ENCODE results near the gene HIP1R.
"Not testable (repeated sequence)": the region's sequence is repeated elsewhere in the genome, so short reads cannot be mapped to it uniquely, and the experiment has no call there.

HIP1R gene

GRCh38 chr12:122834921-122835749 lies at the start of gene HIP1R:
HIP1R (plus strand) TSS chr12:122835457; CDS start chr12:122835551, 94 bp downstream.
- peak; percentile 60 for DNase-seq (ENCODE audit: low spot score)

- DNase-seq (ENCODE audit: low spot score) = no peak
These were observed 49.8 kb upstream of the HIP1R start for GRCh38 chr12:122785503-122785902.

- DNase-seq (ENCODE audit: low spot score) = no peak
These were observed 46.9 kb upstream of the HIP1R start for GRCh38 chr12:122788387-122788786.

GRCh38 chr12:122789637-122790036 lies 45.6 kb upstream of the HIP1R start:
- DNase-seq (ENCODE audit: low spot score) = no peak

DNA sequence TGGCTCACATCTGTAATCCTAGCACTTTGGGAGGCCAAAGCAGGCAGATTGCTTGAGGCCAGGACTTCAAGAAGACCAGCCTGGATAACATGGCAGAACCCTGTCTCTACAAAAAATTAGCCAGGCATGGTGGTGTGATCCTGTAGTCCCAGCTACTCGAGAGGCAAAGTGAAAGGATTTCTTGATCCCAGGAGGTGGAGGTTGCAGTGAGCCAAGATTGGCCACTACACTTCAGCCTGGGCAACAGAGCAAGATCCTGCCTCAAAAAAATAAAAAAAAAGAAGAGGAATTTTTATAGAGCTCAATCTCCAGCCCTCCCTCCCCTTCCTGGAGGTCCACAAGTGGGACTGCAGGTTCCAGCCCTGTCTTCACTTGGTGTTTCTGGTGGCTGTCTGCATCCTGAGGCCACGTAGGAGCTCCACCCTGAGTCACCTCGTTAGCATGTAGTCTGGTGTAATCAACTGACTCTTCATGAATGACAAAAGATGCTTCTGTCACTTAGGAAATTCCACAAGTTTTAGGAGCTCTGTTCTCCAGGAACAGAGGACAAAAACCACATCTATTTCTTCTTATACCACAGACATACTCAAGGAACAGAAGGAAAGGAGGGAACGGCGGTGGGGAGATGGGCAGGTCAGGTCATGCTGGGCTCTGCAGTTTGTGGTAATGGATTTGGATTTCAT lies 44.7 kb upstream of the HIP1R start:
- no peak for DNase-seq (ENCODE audit: low spot score)

DNA sequence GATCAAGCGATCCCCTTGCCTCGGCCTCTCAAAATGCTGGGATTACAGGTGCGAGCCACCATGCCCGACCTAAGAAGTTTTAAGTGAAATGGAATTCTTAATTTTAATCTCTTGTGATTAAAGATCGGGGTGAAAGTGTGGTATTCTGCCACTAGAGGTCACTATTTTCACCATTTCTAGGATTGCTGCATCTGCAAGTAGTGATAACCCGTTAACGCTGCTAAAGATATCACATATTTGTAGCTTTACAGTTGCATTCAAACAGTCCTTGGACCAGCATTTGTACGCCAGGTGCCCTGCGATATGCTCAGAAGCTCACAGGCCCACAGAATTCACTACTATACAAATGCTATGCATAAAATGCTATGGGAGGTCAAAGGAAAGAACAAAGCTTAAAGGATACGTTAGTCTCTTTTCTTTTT lies 41.6 kb upstream of the HIP1R start:
- DNase-seq (ENCODE audit: low spot score) = peak; percentile 59

GRCh38 chr12:122795807-122796206 lies 39.5 kb upstream of the HIP1R start:
- no peak for DNase-seq (ENCODE audit: low spot score)

- no peak for DNase-seq (ENCODE audit: low spot score)
These were observed 35.5 kb upstream of the HIP1R start for GRCh38 chr12:122799641-122800243.

DNA sequence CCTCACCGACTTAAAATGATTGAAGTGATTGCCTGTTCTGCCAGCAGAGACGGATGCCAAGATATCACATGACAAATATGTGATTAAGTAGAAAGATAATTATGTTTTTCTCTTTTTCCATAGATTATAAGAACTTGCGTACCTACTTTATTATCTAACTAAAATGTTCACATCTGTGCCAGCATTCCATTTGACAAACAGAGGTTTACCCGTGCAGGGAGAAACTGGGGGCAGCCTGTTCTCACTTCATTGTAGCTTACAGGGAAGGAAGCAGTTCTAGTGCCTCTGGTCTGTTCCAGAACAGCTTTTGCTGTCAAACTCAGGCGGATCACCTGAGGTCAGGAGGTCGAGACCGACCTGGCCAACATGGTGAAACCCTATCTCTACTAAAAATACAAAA lies 31.3 kb upstream of the HIP1R start:
- DNase-seq (ENCODE audit: low spot score) = no peak

GRCh38 chr12:122804957-122805356 lies 30.3 kb upstream of the HIP1R start:
- not testable (repeated sequence) for DNase-seq (ENCODE audit: low spot score)

- no peak for DNase-seq (ENCODE audit: low spot score)
These were observed 27.6 kb upstream of the HIP1R start for GRCh38 chr12:122807651-122808050.

DNA sequence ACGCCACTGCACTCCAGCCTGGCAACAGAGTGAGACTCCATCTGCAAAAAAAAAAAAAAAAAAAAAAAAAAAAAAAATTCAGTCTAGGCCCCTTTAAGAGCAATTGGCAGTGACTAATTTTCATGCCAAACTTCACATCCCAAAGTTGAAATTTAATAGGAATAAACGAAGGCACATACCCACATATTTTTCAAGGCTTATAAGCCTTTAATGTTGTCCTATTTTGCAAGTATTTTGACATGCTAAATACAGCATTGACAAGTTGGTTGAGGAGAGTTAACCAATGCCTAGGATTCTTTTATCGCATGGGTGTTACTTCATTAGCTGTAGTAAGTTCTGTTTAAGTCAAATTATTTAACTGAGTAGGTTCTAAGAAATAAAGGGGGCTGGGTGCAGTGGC lies 23.5 kb upstream of the HIP1R start:
- DNase-seq (ENCODE audit: low spot score) = no peak

GRCh38 chr12:122813310-122813713 lies 21.9 kb upstream of the HIP1R start:
- DNase-seq (ENCODE audit: low spot score) = no peak

DNA sequence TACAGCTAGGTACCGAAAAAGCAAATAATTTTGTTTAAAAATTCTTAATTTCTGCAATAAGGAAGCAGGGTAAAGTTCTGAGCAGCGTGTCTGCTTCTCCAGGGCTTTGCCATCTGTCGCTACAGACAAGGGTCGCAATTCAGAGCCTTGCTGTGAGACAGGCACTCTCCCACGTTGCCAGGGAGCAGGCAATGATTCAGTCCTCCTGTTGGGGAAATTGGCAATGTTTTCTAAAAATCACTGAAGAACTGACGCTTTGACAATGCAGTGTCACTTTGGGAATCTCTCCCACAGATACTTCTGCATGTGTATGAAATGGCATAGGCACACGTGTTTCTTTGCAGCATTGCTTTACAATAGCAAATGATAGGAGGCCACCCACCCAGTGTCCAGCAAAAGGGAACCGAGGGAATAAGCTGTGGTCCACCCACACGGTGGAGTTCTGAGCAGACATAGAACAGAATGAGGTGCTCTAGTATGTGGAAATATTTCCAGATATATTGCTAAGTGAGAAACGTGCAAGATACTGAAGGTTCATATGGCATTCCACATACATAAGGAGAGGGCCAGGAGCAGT lies 16.0 kb upstream of the HIP1R start:
- DNase-seq (ENCODE audit: low spot score) = no peak

DNA sequence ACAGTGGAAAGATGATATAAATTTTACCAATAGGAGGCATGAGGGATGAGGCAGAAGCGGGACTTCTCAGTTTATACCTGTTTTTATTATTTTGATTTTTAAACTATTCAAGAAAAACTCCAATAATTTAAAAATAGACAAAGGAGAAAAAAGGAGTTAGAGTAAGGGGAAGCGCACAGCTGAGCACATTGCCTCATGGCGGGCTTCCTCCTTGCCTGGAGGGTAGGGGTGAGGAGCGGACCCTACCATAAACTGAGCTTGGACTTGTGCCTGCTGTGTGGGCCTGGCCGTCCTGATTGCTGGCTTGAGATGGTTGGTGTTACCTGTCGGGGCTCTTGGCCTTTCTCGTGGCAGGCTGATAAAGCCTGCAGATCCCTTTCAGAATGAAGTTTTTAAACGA lies 15.1 kb upstream of the HIP1R start:
- DNase-seq (ENCODE audit: low spot score) = no peak

- no peak for DNase-seq (ENCODE audit: low spot score)
These were observed 14.4 kb upstream of the HIP1R start for GRCh38 chr12:122820838-122821271.

DNA sequence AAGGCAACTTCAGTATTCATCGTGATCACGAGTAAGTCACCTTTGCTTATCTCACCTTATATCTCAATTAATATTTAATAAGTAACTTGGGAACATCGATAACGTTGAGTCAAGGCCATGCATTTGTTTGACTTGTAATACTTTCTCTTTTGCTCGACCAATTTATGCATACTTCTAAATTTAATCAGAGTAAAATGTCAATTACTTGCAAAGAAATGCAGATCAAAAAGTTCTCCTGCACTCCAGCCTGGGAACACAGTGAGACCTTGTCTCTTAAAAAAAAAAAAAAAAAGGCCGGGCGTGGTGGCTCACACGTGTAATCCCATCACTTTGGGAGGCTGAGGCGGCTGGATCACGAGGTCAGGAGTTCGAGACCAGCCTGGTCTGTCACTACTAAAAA lies 11.8 kb upstream of the HIP1R start:
- DNase-seq (ENCODE audit: low spot score) = no peak

GRCh38 chr12:122825773-122826724 lies 9.2 kb upstream of the HIP1R start:
- peak; percentile 50 for DNase-seq (ENCODE audit: low spot score)

GRCh38 chr12:122827258-122827657 lies 8.0 kb upstream of the HIP1R start:
- peak; percentile 50 for DNase-seq (ENCODE audit: low spot score)

DNA sequence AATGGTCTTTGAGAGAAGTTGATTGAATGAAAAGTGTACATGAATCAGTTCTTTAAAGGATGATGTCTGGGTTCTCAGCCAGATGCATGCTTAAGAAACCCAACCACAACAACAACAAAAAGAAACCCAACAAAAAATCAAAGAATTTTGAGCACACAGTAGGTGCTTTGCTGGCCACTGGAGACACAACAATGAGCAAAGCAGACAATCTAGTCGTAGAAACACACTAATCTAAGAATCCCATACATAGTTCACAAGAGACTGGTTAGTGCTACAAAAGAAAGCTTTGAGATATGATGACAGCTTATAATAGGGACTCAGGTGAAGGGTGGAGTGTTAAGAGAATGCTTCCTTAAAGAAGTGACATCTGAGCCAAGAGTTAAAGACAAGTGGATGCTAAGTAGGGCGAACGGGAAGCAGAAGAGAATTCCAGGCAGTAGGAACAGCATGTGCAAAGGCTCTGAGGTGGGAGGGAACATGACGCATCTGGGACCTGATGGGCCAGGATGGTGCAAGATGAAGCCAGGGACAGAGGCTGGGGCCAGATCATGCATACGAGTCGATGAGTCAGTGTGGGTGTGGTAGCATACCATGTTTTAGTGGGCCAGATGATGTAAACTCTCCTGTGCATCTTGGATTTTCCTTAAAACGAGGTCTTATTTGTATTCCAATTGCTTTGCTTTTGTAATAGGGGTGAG lies 4.6 kb upstream of the HIP1R start:
- no peak for DNase-seq (ENCODE audit: low spot score)

Measured in globus pallidus (tissue), 1 donor.